ENCODE results near the gene SETD2. TPM values are rescaled to one million over a fixed set of nuclear protein-coding genes. Genes with fewer than 3 reads are reported as not detected.

Gene SETD2
- total RNA-seq, 1 donor from 2014 or later = 41.5 TPM

- H3K36me3 Mint-ChIP-seq (ENCODE audit: low read depth) = peaks cover 41% of the 10 kb centered on the region
- no peak for DNase-seq
- H3K27me3 Mint-ChIP-seq = no peaks in the 10 kb centered on the region
- intact Hi-C loops (cut with micrococcal nuclease) = no loop called here
- H3K9me3 Mint-ChIP-seq = no peaks in the 10 kb centered on the region
- no peak overlapping the region for H3K4me3 Mint-ChIP-seq
- H3K27ac Mint-ChIP-seq = no peak overlapping the region
- H3K4me1 Mint-ChIP-seq = no peaks in the 10 kb centered on the region
Observed at GRCh38 chr3:47108546-47108945, 55.4 kb downstream of the SETD2 start.

GRCh38 chr3:47104259-47104658 is 59.7 kb downstream of the SETD2 start:
- Mint-ChIP-seq H3K36me3 (ENCODE audit: low read depth) (peaks cover 37% of the 10 kb centered on the region), H3K27ac (no peak overlapping the region), H3K4me3 (no peak overlapping the region), H3K4me1 (no peaks in the 10 kb centered on the region), H3K9me3 (no peaks in the 10 kb centered on the region), H3K27me3 (no peaks in the 10 kb centered on the region)
- DNase-seq = no peak
- intact Hi-C loops (cut with micrococcal nuclease) = no loop called here

GRCh38 chr3:47103619-47104018 is 60.3 kb downstream of the SETD2 start:
- intact Hi-C loops (cut with micrococcal nuclease) = no loop called here
- H3K4me3 Mint-ChIP-seq = no peak overlapping the region

GRCh38 chr3:47102081-47102600 is 61.8 kb downstream of the SETD2 start:
- DNase-seq = no peak
- Mint-ChIP-seq H3K4me3 (no peak overlapping the region), H3K4me1 (no peaks in the 10 kb centered on the region), H3K27ac (no peak overlapping the region), H3K27me3 (no peaks in the 10 kb centered on the region), H3K9me3 (no peaks in the 10 kb centered on the region), H3K36me3 (ENCODE audit: low read depth) (peaks cover 37% of the 10 kb centered on the region)
- intact Hi-C loops (cut with micrococcal nuclease) = no loop called here

More at GRCh38 chr3:47103619-47104018, 60.3 kb downstream of the SETD2 start:
- H3K27me3 Mint-ChIP-seq = no peaks in the 10 kb centered on the region
- no peak for DNase-seq
- no peaks in the 10 kb centered on the region for H3K4me1 Mint-ChIP-seq
- H3K27ac Mint-ChIP-seq = no peak overlapping the region
- H3K9me3 Mint-ChIP-seq = no peaks in the 10 kb centered on the region
- peaks cover 33% of the 10 kb centered on the region for H3K36me3 Mint-ChIP-seq (ENCODE audit: low read depth)

GRCh38 chr3:47098910-47099309 is 65.0 kb downstream of the SETD2 start:
- no peak overlapping the region for H3K4me3 Mint-ChIP-seq
- intact Hi-C loops (cut with micrococcal nuclease) = no loop called here
- peaks cover 2% of the 10 kb centered on the region for H3K4me1 Mint-ChIP-seq
- DNase-seq = no peak
- H3K27ac Mint-ChIP-seq = no peak overlapping the region
- peaks cover 54% of the 10 kb centered on the region for H3K36me3 Mint-ChIP-seq (ENCODE audit: low read depth)
- no peaks in the 10 kb centered on the region for H3K9me3 Mint-ChIP-seq
- H3K27me3 Mint-ChIP-seq = no peaks in the 10 kb centered on the region

- peaks cover 2% of the 10 kb centered on the region for H3K4me1 Mint-ChIP-seq
- H3K36me3 Mint-ChIP-seq (ENCODE audit: low read depth) = peaks cover 46% of the 10 kb centered on the region
- intact Hi-C loops (cut with micrococcal nuclease) = no loop called here
- no peak overlapping the region for H3K27ac Mint-ChIP-seq
- no peak overlapping the region for H3K4me3 Mint-ChIP-seq
- no peaks in the 10 kb centered on the region for H3K9me3 Mint-ChIP-seq
- no peaks in the 10 kb centered on the region for H3K27me3 Mint-ChIP-seq
- no peak for DNase-seq
Observed at GRCh38 chr3:47097864-47098263, 66.0 kb downstream of the SETD2 start.

GRCh38 chr3:47096959-47097358 is 67.0 kb downstream of the SETD2 start:
- peaks cover 2% of the 10 kb centered on the region for H3K4me1 Mint-ChIP-seq
- peaks cover 41% of the 10 kb centered on the region for H3K36me3 Mint-ChIP-seq (ENCODE audit: low read depth)
- intact Hi-C loops (cut with micrococcal nuclease) = no loop called here
- no peak for DNase-seq
- H3K27me3 Mint-ChIP-seq = no peaks in the 10 kb centered on the region
- H3K4me3 Mint-ChIP-seq = no peak overlapping the region
- no peak overlapping the region for H3K27ac Mint-ChIP-seq
- H3K9me3 Mint-ChIP-seq = no peaks in the 10 kb centered on the region

- no peaks in the 10 kb centered on the region for H3K9me3 Mint-ChIP-seq
- peaks cover 4% of the 10 kb centered on the region for H3K4me1 Mint-ChIP-seq
- H3K36me3 Mint-ChIP-seq (ENCODE audit: low read depth) = peaks cover 39% of the 10 kb centered on the region
- no peak for DNase-seq
- intact Hi-C loops (cut with micrococcal nuclease) = no loop called here
- H3K4me3 Mint-ChIP-seq = no peak overlapping the region
- H3K27ac Mint-ChIP-seq = no peak overlapping the region
- no peaks in the 10 kb centered on the region for H3K27me3 Mint-ChIP-seq
Observed at GRCh38 chr3:47092090-47092489, 71.8 kb downstream of the SETD2 start.

- Mint-ChIP-seq H3K9me3 (no peaks in the 10 kb centered on the region), H3K4me1 (peaks cover 2% of the 10 kb centered on the region), H3K27me3 (no peaks in the 10 kb centered on the region), H3K4me3 (no peak overlapping the region), H3K27ac (no peak overlapping the region), H3K36me3 (ENCODE audit: low read depth) (peaks cover 31% of the 10 kb centered on the region)
- DNase-seq = no peak
- intact Hi-C loops (cut with micrococcal nuclease) = no loop called here
Observed at GRCh38 chr3:47089630-47090029, 74.3 kb downstream of the SETD2 start.

GRCh38 chr3:47086071-47086470 is 77.8 kb downstream of the SETD2 start:
- Mint-ChIP-seq H3K36me3 (ENCODE audit: low read depth) (peaks cover 51% of the 10 kb centered on the region), H3K27ac (no peak overlapping the region), H3K4me3 (no peak overlapping the region), H3K4me1 (peaks cover 15% of the 10 kb centered on the region), H3K27me3 (no peaks in the 10 kb centered on the region), H3K9me3 (no peaks in the 10 kb centered on the region)
- intact Hi-C loops (cut with micrococcal nuclease) = no loop called here
- DNase-seq = no peak

GRCh38 chr3:47083786-47084185 is 80.1 kb downstream of the SETD2 start:
- peaks cover 57% of the 10 kb centered on the region for H3K36me3 Mint-ChIP-seq (ENCODE audit: low read depth)
- H3K27me3 Mint-ChIP-seq = no peaks in the 10 kb centered on the region
- intact Hi-C loops (cut with micrococcal nuclease) = no loop called here
- DNase-seq = peak; percentile 62
- H3K4me1 Mint-ChIP-seq = peaks cover 18% of the 10 kb centered on the region
- no peak overlapping the region for H3K4me3 Mint-ChIP-seq
- H3K9me3 Mint-ChIP-seq = no peaks in the 10 kb centered on the region
- peak overlapping the region; percentile 10 for H3K27ac Mint-ChIP-seq

GRCh38 chr3:47082519-47082918 is 81.4 kb downstream of the SETD2 start:
- no peak for DNase-seq
- no peaks in the 10 kb centered on the region for H3K9me3 Mint-ChIP-seq
- intact Hi-C loops (cut with micrococcal nuclease) = no loop called here
- H3K4me3 Mint-ChIP-seq = no peak overlapping the region
- H3K27ac Mint-ChIP-seq = no peak overlapping the region
- H3K4me1 Mint-ChIP-seq = peaks cover 18% of the 10 kb centered on the region
- H3K36me3 Mint-ChIP-seq (ENCODE audit: low read depth) = peaks cover 59% of the 10 kb centered on the region
- H3K27me3 Mint-ChIP-seq = no peaks in the 10 kb centered on the region

GRCh38 chr3:47079432-47079831 is 84.5 kb downstream of the SETD2 start:
- Mint-ChIP-seq H3K4me1 (peaks cover 19% of the 10 kb centered on the region), H3K27me3 (no peaks in the 10 kb centered on the region), H3K36me3 (ENCODE audit: low read depth) (peaks cover 61% of the 10 kb centered on the region), H3K27ac (peak overlapping the region; percentile 50), H3K9me3 (no peaks in the 10 kb centered on the region), H3K4me3 (no peak overlapping the region)
- intact Hi-C loops (cut with micrococcal nuclease) = no loop called here
- DNase-seq = no peak

- Mint-ChIP-seq H3K9me3 (no peaks in the 10 kb centered on the region), H3K36me3 (ENCODE audit: low read depth) (peaks cover 37% of the 10 kb centered on the region), H3K4me3 (no peak overlapping the region), H3K27me3 (no peaks in the 10 kb centered on the region), H3K4me1 (peaks cover 2% of the 10 kb centered on the region), H3K27ac (no peak overlapping the region)
- intact Hi-C loops (cut with micrococcal nuclease) = no loop called here
- DNase-seq = no peak
Observed at GRCh38 chr3:47073685-47074084, 90.2 kb downstream of the SETD2 start.

GRCh38 chr3:47070770-47071169 is 93.1 kb downstream of the SETD2 start:
- intact Hi-C loops (cut with micrococcal nuclease) = no loop called here
- Mint-ChIP-seq H3K36me3 (ENCODE audit: low read depth) (peaks cover 26% of the 10 kb centered on the region), H3K4me3 (no peak overlapping the region), H3K9me3 (no peaks in the 10 kb centered on the region), H3K27me3 (no peaks in the 10 kb centered on the region), H3K27ac (no peak overlapping the region), H3K4me1 (no peaks in the 10 kb centered on the region)
- no peak for DNase-seq
